Occipital lobe (tissue), 2 donors: ENCODE measurements around the gene PF4V1. TPM values are rescaled to one million over a fixed set of nuclear protein-coding genes. Genes with fewer than 3 reads are reported as not detected.

Experiments used
- DNase-seq: peaks from one replicate; lab custom pipeline; 2025; lab: John Stamatoyannopoulos, UW
- total RNA-seq: library from RNA; depleted of rRNA; stranded (reverse); fragments of >200 nt; gene quantifications from one replicate; pipeline ENCODE4 v1.2.3, GENCODE V29; 2014

PF4V1 gene
- total RNA-seq, 1 donor from 2014 or later, result 2.5 TPM

- no peak for DNase-seq
These were observed 8.3 kb upstream of the PF4V1 start for GRCh38 chr4:73844806-73845205.

- no peak for DNase-seq
These were observed 5.4 kb upstream of the PF4V1 start for GRCh38 chr4:73847526-73848182.

GRCh38 chr4:73848183-73848777 lies 4.8 kb upstream of the PF4V1 start:
- no peak for DNase-seq

DNA sequence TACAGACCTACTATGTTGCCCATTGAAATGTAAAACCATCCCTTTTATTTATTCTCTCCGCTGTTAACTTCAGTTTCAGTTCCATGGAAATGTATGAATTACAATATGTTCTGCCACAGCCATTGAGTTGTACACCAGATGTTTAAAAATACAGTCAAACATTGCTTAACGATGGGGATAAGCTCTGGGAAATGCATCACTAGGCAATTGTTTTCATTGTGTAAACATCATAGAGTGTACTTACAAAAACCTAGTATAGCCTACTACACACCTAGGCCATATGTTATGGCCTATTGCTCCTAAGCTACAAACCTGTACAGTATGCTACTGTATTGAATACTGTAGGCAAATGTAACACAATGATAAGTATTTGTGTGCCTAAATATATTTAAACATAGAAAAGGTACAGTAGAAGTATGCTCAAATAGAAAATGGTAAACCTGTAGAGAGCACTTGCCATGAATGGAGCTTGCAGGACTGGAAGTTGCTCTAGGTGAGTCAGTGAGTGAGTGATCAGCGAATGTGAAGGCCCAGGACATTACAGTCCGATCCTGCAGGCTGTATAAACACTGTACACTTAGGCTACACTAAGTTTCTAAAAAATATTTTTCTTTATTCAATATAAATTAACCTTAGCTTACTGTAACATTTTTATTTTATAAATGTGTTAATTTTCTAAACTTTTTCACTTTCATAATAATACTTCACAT lies 2.7 kb upstream of the PF4V1 start:
- no peak for DNase-seq

DNA sequence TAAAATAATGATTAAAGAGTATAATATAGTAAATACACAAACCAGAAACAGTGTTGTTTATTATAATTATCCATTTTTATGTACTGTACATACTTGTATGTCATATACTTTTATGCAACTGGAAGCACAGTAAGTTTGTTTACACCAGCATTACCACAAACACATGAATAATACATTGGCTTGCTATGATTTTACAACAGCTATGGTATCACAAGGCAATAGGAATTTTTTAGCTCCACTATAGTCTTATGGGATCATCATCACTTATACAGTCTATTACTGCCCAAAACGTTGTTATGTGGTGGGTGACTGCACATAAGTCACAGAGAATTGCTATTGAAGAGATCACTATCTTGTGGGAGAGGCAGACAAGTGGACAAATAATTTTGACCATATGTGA lies 1.8 kb upstream of the PF4V1 start:
- no peak for DNase-seq

- no peak for DNase-seq
These were observed 325 bp upstream of the PF4V1 start for GRCh38 chr4:73852771-73853170.

DNA sequence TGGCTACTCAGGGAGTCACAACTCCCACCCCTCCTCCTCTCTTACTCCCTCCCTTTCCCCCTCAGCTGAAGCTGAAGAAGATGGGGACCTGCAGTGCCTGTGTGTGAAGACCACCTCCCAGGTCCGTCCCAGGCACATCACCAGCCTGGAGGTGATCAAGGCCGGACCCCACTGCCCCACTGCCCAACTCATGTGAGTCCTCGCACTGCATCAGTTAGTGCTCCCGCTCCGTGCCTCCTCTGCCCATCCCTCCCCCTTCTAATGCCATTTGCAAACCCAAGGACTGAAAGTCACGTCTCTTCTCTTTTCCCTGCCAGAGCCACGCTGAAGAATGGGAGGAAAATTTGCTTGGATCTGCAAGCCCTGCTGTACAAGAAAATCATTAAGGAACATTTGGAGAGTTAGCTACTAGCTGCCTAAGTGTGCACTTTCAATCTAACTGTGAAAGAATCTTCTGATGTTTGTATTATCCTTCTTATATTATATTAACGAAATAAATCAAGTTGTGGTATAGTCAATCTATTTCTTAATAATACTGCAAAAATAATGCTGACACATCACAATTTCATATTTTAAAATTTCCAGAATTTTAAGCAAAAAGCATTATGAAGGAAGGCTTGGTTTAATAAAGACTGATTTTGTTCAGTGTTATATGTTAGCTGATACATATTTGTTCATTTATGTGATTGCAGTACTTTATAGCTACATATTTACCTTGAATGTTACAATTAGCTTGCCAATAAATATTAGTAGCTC lies 800 bp downstream of the PF4V1 start:
- no peak for DNase-seq

DNA sequence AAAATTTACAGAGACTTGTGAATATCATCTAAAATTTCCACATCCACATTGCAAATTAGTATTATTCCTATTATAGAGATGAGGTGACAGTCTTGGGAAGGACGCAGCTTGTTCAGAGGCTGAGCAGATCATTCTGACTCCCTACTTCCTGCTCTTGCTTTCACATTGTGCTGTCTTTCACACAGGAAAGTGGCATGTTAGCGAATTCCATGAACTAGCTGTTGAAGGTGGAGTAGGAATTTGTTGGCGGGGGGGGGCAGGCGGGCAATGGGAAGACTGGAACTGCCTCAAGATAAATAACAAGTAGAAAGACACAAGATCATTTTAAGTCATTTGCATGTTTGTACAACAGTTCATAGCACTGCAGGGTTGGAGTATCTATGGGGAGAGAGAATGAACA lies 2.3 kb downstream of the PF4V1 start:
- DNase-seq, result no peak

GRCh38 chr4:73856518-73856917 lies 3.4 kb downstream of the PF4V1 start:
- DNase-seq, result no peak

GRCh38 chr4:73859614-73860088 lies 6.6 kb downstream of the PF4V1 start:
- DNase-seq, result no peak

DNA sequence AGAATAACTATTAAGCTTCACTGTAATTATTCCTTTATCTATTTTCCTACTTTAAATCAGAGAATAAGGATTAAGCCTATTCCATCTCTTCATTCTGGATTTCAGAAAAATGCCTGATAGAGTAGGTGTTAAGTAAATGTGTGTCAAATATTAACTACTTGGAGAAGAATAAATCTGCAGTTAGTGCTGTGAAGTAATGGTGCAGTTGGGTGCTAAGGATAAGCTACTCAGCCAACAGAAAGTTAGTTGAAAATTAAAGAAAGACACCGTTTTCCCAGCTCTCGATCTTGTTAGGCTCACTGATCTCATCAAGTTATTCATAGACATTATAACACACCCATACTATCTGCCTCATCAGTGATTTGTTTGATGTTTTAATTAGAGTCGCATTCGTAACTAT lies 7.1 kb downstream of the PF4V1 start:
- no peak for DNase-seq

DNA sequence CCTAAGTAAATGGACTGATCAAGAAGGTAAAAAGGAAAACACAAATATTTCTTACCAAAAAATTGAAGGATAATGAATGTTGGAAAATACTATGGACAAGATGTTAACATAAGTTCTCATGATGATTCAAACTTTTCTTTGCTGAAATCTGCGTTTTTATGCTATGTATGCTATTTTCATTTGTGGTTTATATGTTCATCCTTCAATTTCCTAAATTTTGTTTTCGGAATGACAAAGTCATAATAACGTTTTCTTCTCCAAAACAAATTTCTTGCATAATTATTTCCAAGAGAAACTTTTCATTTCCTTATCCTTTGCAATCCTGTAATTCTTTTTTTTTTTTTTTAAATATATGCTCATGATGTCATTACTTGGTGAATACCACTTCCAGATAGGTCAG lies 7.8 kb downstream of the PF4V1 start:
- no peak for DNase-seq

DNA sequence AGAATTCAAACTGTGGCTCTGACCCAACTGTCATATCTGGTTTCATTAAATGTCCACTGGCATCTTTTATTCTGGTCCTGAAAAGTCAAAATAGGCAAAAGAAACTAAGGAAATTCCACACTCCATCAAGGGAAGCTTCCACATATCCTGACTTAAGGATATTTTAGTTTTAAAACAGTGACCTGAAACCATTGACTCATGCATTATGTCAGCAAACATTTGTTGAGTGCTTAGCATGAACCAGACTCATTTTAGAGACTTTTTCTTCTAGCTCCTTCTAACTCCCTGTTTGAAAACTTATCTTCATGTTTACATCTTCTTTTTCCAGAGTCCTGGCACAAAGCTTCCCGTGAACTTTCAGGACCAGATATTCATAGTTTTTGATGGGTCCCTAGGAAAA lies 9.2 kb downstream of the PF4V1 start:
- no peak for DNase-seq

DNA sequence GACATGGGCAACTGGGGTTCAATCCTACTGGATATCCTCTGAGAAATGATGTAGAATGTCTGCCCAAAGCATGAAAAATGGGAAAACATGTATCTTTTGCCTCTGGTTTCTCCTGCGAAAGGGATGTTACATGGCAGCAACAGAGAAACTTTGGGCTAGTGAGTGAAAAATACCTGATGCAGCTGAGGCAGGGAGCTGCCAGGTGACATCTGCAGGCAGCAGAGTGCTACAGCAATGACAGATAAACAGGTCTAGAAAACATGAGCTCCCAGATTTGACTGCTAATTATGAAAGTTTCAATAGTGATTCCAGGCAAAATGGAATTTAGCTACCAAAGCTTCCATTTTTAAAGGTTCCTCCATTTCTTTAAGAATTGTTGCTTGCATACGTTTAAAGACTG lies 11.3 kb downstream of the PF4V1 start:
- no peak for DNase-seq

- DNase-seq, result no peak
These were observed 11.9 kb downstream of the PF4V1 start for GRCh38 chr4:73864961-73865360.

- no peak for DNase-seq
These were observed 12.5 kb downstream of the PF4V1 start for GRCh38 chr4:73865431-73866096.

GRCh38 chr4:73866246-73866645 lies 13.2 kb downstream of the PF4V1 start:
- no peak for DNase-seq

DNA sequence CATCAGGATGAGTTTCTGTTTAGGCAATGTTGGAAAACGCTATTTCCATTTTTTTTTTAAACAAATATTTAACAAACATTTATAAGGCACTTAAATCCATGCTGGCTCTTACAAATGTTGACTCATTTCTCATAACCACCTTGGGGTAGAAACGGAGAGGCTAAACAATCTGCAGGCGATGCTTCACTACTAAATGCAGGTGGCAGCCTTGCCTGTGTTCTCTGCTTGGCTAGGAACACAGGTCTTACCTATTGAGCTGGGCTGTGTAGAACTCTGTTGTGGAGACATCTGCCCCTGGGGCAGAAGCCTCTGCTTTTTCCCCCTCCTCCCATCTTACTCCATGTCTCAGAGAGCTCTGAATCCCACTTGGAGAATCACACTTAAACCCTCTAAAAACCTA lies 14.7 kb downstream of the PF4V1 start:
- DNase-seq, result no peak

DNA sequence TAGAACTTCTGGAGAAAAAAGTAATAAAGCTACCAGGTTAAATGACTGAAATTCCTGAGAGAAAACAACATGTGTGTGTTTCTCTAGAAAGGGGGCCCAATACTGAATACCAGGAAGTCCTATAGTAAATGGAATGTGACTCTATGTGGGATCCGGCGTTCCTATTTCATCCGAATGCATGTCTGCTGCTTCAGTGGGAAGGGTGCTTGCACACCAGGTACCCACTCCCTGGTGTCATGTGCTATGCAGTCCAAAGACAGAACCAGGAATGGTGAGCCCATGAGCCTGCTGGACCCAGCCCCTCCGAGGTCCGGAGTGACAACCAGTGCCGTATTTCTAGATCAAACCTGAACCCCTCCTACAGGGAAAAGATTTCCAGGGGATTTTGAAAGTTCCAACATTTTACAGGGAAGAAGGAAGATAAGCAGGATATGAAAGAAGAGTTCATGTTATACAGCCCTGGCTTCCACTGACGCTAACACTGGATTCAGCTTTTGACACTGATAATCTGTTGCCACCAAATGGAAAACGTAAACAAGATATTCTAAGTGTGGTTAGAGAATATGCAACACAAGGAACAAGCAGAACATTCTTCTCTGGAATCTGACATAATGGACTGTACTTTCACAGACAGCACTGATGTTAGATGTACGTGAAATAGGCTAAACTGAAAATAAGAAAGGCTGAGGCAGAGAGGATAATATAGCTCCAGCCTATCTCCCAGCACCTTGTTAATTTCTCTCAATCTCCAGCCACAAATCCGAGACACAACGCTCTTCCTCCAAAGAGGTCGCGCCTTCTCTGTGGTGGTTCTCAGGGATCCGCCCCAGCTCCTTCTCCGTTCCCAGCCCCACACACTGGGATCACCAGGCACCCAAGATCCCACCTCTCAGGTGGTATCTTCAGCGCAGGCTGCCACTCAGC lies 15.4 kb downstream of the PF4V1 start:
- DNase-seq, result no peak
